ENCODE results near the gene CYP1B1. TPM values are rescaled to one million over a fixed set of nuclear protein-coding genes. Genes with fewer than 3 reads are reported as not detected.

Gene CYP1B1
- total RNA-seq, 1 experiment from 2014 or later = 29.9 TPM

GRCh38 chr2:38076710-38077430, 919 bp upstream of the CYP1B1 start:
- peak; percentile 75 for DNase-seq (ENCODE audit: low spot score)

GRCh38 chr2:38076152-38076709, 280 bp upstream of the CYP1B1 start:
- peak; percentile 76 for DNase-seq (ENCODE audit: low spot score)

GRCh38 chr2:38074764-38075506, 1.0 kb downstream of the CYP1B1 start:
- DNase-seq (ENCODE audit: low spot score) = no peak

- no peak for DNase-seq (ENCODE audit: low spot score)
These were observed 1.7 kb downstream of the CYP1B1 start for GRCh38 chr2:38074058-38074763.

- no peak for DNase-seq (ENCODE audit: low spot score)
These were observed 2.5 kb downstream of the CYP1B1 start for GRCh38 chr2:38073211-38074057.

GRCh38 chr2:38070438-38070837, 5.5 kb downstream of the CYP1B1 start:
- no peak for DNase-seq (ENCODE audit: low spot score)

GRCh38 chr2:38068234-38068633, 7.7 kb downstream of the CYP1B1 start:
- DNase-seq (ENCODE audit: low spot score) = no peak

GRCh38 chr2:38066421-38067115, 9.4 kb downstream of the CYP1B1 start:
- DNase-seq (ENCODE audit: low spot score) = no peak

- no peak for DNase-seq (ENCODE audit: low spot score)
These were observed 10.3 kb downstream of the CYP1B1 start for GRCh38 chr2:38065502-38066135.

- no peak for DNase-seq (ENCODE audit: low spot score)
These were observed 11.0 kb downstream of the CYP1B1 start for GRCh38 chr2:38064801-38065501.

- no peak for DNase-seq (ENCODE audit: low spot score)
These were observed 15.5 kb downstream of the CYP1B1 start for GRCh38 chr2:38060236-38061018.

GRCh38 chr2:38057651-38058410, 18.1 kb downstream of the CYP1B1 start:
- DNase-seq (ENCODE audit: low spot score) = no peak

- DNase-seq (ENCODE audit: low spot score) = no peak
These were observed 19.7 kb downstream of the CYP1B1 start for GRCh38 chr2:38056216-38056615.

- no peak for DNase-seq (ENCODE audit: low spot score)
These were observed 30.1 kb downstream of the CYP1B1 start for GRCh38 chr2:38045811-38046210.

GRCh38 chr2:38039121-38039910, 36.6 kb downstream of the CYP1B1 start:
- DNase-seq (ENCODE audit: low spot score) = no peak

- no peak for DNase-seq (ENCODE audit: low spot score)
These were observed 37.3 kb downstream of the CYP1B1 start for GRCh38 chr2:38038682-38039081.
